ENCODE measurements around the gene CCDC188.

DNA sequence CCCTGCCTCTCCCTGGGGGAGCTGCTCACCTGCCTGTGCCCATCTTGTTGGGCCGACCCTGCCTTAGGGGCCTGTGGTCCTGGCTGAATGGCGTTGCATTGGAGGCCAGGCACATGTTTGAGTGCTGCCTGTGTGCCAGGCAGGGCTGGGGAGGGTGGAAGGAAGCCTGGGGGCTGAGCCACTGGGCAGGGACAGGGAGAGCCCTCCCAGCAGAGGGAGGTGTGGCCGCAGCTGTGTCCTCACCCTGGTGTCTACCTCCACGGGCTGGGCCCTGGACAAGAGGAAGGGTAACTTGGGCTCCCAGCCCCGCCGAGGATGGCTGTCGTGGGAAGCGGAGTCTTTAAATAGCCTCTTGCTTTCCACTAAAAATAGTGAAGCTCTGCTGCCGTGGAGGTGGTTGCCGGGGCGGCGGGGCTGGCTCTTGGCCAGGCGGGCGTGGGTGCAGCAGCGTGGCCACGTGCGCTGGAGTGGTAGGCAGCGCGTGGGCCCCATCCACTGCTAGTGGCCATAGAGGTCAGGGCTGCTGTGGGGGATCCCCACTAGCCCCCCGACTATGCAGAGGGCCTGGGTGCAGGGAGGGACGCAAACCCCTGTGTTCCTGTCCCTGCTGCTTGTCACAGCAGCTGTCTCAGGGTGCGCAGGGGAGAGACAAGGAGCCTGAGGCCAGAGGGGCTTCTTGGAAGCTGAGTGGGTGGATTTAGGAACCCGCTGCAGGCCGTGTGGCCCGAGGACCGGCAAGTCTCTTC is 13.0 kb downstream of the CCDC188 start:
- TF ChIP-seq, protein P1, sequence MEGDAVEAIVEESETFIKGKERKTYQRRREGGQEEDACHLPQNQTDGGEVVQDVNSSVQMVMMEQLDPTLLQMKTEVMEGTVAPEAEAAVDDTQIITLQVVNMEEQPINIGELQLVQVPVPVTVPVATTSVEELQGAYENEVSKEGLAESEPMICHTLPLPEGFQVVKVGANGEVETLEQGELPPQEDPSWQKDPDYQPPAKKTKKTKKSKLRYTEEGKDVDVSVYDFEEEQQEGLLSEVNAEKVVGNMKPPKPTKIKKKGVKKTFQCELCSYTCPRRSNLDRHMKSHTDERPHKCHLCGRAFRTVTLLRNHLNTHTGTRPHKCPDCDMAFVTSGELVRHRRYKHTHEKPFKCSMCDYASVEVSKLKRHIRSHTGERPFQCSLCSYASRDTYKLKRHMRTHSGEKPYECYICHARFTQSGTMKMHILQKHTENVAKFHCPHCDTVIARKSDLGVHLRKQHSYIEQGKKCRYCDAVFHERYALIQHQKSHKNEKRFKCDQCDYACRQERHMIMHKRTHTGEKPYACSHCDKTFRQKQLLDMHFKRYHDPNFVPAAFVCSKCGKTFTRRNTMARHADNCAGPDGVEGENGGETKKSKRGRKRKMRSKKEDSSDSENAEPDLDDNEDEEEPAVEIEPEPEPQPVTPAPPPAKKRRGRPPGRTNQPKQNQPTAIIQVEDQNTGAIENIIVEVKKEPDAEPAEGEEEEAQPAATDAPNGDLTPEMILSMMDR (IDR thresholded peaks at IDR 0.05), result no peak
- TF ChIP-seq SIN3A (IDR thresholded peaks at IDR 0.05; ENCODE audit: borderline replicate concordance, insufficient read depth, low read depth, low read length), result no peak
